Measurements from ENCODE around the gene PHEX.

GRCh38 chrX:22234380-22234779 is 202.3 kb downstream of the PHEX start:
- TF ChIP-seq, protein P1, sequence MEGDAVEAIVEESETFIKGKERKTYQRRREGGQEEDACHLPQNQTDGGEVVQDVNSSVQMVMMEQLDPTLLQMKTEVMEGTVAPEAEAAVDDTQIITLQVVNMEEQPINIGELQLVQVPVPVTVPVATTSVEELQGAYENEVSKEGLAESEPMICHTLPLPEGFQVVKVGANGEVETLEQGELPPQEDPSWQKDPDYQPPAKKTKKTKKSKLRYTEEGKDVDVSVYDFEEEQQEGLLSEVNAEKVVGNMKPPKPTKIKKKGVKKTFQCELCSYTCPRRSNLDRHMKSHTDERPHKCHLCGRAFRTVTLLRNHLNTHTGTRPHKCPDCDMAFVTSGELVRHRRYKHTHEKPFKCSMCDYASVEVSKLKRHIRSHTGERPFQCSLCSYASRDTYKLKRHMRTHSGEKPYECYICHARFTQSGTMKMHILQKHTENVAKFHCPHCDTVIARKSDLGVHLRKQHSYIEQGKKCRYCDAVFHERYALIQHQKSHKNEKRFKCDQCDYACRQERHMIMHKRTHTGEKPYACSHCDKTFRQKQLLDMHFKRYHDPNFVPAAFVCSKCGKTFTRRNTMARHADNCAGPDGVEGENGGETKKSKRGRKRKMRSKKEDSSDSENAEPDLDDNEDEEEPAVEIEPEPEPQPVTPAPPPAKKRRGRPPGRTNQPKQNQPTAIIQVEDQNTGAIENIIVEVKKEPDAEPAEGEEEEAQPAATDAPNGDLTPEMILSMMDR (IDR thresholded peaks at IDR 0.05; ENCODE audit: borderline replicate concordance, extremely low read depth, low read length, poor library complexity, severe bottlenecking) = no peak
- no peak for TF ChIP-seq EZH2 (IDR thresholded peaks at IDR 0.05; ENCODE audit: borderline replicate concordance, low read depth, low read length, severe bottlenecking)
